Measurements from ENCODE around the gene ZNF107.

The ZNF107 gene

DNA sequence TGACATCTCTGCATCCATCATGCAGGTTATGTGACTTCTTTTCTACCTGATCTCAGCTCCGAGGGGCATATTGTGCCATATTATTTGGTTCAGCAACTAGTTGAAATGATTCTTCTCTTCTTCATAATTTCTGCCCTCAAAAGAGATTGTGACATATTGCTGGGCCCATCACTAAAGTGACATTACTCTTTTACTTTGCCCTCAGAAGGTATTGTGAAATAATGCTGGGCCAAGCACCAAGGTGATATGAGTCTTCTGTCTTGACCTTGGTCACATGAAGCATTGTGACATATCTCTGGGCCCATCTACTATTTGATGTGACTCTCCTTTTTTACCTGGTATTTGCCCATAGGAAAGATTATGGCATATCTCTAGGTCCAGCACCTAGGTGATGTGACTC is 33.9 kb upstream of the ZNF107 start:
- H3K27ac ChIP-seq (ENCODE audit: low read depth, low read length) = no peak overlapping the region
- no peak overlapping the region for H3K9ac ChIP-seq (ENCODE audit: low read length)
- no peaks in the 10 kb centered on the region for H3K4me1 ChIP-seq (ENCODE audit: control insufficient read depth, insufficient read depth, low read length)
- no peak overlapping the region for H3K4me3 ChIP-seq (ENCODE audit: low read depth, low read length)
- peaks cover 76% of the 10 kb centered on the region; the same call in 1 of the 2 replicates for H3K9me3 ChIP-seq (ENCODE audit: control insufficient read depth, insufficient read depth, low read depth, low read length)
- H3K27me3 ChIP-seq (ENCODE audit: control insufficient read depth, insufficient read depth, low read length) = no peaks in the 10 kb centered on the region
- no peaks in the 10 kb centered on the region for H3K36me3 ChIP-seq (ENCODE audit: control insufficient read depth, insufficient read depth, low read length)

DNA sequence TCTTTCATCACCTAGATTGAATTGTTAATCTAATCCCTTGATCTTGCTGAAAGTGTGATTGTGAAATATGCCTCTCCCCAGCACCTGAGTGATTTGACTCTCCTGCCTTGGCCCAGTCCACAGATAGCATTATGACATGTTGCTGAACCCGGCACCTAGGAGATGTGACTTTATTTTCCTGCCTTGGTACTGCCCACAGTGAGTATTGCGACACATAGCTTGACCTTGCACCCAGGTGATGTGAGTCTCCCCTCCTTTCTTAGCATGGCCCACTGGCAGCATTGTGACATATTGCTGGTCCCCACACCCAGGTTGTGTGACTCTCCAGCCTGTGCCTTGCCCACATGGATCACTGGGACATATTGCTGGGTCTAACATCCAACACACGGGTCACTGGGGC is 32.5 kb upstream of the ZNF107 start:
- no peak overlapping the region for H3K27ac ChIP-seq (ENCODE audit: low read depth, low read length)
- peaks cover 79% of the 10 kb centered on the region; the same call in 1 of the 2 replicates for H3K9me3 ChIP-seq (ENCODE audit: control insufficient read depth, insufficient read depth, low read depth, low read length)
- H3K36me3 ChIP-seq (ENCODE audit: control insufficient read depth, insufficient read depth, low read length) = no peaks in the 10 kb centered on the region
- no peaks in the 10 kb centered on the region for H3K27me3 ChIP-seq (ENCODE audit: control insufficient read depth, insufficient read depth, low read length)
- no peaks in the 10 kb centered on the region for H3K4me1 ChIP-seq (ENCODE audit: control insufficient read depth, insufficient read depth, low read length)
- no peak overlapping the region for H3K4me3 ChIP-seq (ENCODE audit: low read depth, low read length)
- H3K9ac ChIP-seq (ENCODE audit: low read length) = no peak overlapping the region

DNA sequence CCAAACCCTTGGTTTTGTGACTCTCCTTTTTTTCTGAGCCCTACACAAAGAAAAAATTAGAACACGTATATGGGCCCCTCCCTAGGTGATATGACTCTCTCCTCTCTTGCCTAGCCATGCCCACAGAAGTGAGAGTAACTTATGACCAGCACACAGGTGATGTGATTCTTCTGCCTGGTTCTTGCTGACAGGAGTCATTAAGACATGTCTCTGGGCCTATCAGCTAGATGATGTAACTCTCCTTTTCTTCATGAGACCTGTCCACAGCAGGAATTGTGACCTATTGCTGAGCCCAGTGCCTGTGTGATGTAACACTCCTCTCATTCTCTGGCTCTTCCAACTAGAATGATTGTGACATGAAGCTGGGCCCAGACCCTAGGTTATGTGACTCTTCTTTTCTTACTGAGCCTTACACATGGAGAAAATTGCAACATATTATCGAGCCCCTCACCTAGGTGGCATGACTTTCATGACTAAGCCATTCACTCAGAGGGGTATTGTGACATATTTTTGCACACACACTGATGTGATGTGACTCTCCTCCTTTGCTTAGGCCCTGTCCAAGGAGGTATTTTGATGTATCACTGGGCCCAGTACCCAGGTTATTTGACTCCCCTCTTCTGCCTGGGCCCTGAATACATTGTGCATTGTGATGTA is 31.4 kb upstream of the ZNF107 start:
- Histone ChIP-seq H3K4me1 (ENCODE audit: control insufficient read depth, insufficient read depth, low read length) (no peaks in the 10 kb centered on the region), H3K27me3 (ENCODE audit: control insufficient read depth, insufficient read depth, low read length) (no peaks in the 10 kb centered on the region), H3K9me3 (ENCODE audit: control insufficient read depth, insufficient read depth, low read depth, low read length) (peaks cover 85% of the 10 kb centered on the region; the same call in 1 of the 2 replicates), H3K9ac (ENCODE audit: low read length) (no peak overlapping the region), H3K27ac (ENCODE audit: low read depth, low read length) (no peak overlapping the region), H3K4me3 (ENCODE audit: low read depth, low read length) (no peak overlapping the region), H3K36me3 (ENCODE audit: control insufficient read depth, insufficient read depth, low read length) (no peaks in the 10 kb centered on the region)

DNA sequence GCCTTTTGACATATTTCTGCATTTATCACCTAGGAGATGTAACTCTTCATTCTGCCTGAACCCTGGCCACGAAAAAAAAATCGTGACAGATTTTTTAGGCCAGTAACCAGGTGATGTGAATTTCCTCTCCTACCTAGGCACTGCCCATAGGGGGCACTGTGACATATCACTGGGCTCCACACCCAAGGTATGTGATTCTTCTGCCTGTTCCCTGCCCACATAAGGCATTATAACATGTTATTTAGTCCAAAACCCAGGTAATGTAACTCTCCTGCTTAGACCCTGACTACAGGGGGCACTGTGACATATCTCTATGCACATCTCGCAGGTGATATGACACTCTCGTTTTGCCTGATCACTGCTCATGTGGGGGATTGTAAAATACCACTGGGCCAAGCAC is 29.5 kb upstream of the ZNF107 start:
- Histone ChIP-seq H3K27me3 (ENCODE audit: control insufficient read depth, insufficient read depth, low read length) (no peaks in the 10 kb centered on the region), H3K4me3 (ENCODE audit: low read depth, low read length) (no peak overlapping the region), H3K27ac (ENCODE audit: low read depth, low read length) (no peak overlapping the region), H3K9ac (ENCODE audit: low read length) (no peak overlapping the region), H3K9me3 (ENCODE audit: control insufficient read depth, insufficient read depth, low read depth, low read length) (peaks cover 90% of the 10 kb centered on the region; the same call in 1 of the 2 replicates), H3K36me3 (ENCODE audit: control insufficient read depth, insufficient read depth, low read length) (no peaks in the 10 kb centered on the region), H3K4me1 (ENCODE audit: control insufficient read depth, insufficient read depth, low read length) (no peaks in the 10 kb centered on the region)

DNA sequence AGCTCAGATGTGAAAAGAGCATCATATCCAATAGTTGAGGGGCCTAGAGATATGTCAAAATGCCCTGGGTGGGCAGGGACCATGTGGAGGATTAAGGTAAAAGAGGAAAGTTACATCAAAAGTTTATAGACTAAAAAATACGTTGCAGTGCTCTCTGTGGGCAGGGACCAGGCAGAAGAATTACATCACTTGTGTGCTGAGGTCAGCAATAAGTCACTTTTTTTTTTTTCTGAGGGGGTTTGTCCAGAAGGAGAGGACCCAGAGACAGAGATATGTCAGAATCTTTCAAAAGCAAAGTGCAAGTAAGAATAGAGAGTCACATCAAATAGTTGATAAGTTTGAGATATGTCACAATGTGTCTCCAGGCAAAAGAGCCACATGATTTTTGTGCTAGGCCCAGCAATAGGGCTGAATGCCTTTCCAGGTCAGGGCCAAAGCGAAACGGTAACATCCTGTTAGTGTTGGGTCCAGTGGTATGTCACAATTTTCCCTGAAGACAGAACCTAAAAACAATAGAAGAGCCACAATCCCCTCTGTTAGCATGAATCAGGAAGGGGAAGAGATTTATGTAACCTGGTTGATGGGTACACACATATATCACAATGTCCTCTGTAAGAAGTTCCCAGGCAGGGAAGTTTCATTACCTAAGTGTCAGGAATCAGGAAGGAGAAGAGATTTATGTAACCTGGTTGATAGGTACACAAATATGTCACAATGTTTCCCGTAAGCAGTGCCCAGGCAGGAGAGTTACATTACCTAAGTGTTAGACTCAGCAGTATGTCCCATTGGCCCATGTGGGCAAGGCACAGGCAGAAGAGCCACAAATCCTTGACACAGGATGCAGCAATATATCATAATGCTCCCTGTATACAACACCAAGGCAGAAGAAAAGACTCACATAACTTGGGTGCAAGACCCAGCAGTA is 28.1 kb upstream of the ZNF107 start:
- no peaks in the 10 kb centered on the region for H3K27me3 ChIP-seq (ENCODE audit: control insufficient read depth, insufficient read depth, low read length)
- H3K36me3 ChIP-seq (ENCODE audit: control insufficient read depth, insufficient read depth, low read length) = no peaks in the 10 kb centered on the region
- H3K9ac ChIP-seq (ENCODE audit: low read length) = no peak overlapping the region
- no peak overlapping the region for H3K27ac ChIP-seq (ENCODE audit: low read depth, low read length)
- H3K4me1 ChIP-seq (ENCODE audit: control insufficient read depth, insufficient read depth, low read length) = no peaks in the 10 kb centered on the region
- peaks cover 88% of the 10 kb centered on the region; the same call in 1 of the 2 replicates for H3K9me3 ChIP-seq (ENCODE audit: control insufficient read depth, insufficient read depth, low read depth, low read length)
- H3K4me3 ChIP-seq (ENCODE audit: low read depth, low read length) = no peak overlapping the region

DNA sequence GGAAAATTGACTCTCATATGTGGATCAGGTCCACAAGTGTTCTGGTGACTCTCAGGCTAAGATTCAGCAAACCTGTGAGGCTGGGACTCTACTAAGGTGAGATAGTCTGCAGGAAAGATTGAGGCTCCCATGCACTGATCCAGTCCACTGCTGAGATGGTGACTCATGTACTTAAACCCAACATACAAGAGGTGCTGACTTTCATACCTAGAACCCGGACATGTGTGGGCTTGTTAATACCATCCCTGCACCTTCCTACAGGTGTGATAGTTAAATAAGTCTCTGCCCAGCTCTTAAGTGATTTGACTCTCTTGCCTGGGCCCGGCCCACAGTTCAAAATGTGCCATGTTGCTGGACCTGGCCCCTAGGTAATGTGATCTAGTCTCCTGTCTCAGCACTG is 27.1 kb upstream of the ZNF107 start:
- H3K9me3 ChIP-seq (ENCODE audit: control insufficient read depth, insufficient read depth, low read depth, low read length) = peaks cover 86% of the 10 kb centered on the region; the same call in 1 of the 2 replicates
- H3K4me1 ChIP-seq (ENCODE audit: control insufficient read depth, insufficient read depth, low read length) = no peaks in the 10 kb centered on the region

DNA sequence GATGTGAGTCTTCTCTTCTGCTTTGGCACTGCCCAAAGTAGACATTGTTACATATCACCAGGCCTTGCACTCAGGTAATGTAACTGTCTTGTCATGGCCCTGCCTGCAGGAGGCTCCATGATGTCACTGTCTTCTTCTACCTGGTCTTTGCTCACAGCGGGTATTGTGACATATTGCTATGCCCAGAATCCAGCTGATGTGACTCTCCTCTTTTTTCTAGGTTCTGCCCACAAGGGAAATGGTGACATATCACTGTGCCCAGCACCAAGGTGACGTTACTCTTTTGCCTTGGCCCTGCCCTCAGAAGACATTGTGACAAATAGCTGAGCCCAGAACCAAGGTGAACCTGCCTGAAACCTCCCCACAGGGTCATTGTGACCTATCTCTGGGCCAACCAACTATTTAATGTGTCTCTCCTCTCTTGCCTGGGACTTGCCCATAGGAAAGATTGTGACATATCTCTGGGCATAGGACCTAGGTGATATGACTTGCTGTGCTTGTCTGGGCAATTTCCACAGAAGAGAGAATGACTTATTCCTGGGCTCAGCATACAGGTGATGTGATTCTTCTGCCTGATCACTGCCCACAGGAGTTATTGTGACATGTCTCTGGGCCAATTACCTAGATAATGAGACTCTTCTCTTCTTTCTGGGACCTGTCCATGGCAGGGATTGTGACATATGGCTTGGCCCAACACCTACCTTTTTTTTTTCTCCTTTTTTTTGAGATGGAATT is 26.5 kb upstream of the ZNF107 start:
- Histone ChIP-seq H3K36me3 (ENCODE audit: control insufficient read depth, insufficient read depth, low read length) (no peaks in the 10 kb centered on the region), H3K9ac (ENCODE audit: low read length) (no peak overlapping the region), H3K27me3 (ENCODE audit: control insufficient read depth, insufficient read depth, low read length) (no peaks in the 10 kb centered on the region), H3K9me3 (ENCODE audit: control insufficient read depth, insufficient read depth, low read depth, low read length) (peaks cover 85% of the 10 kb centered on the region; the same call in 1 of the 2 replicates), H3K4me1 (ENCODE audit: control insufficient read depth, insufficient read depth, low read length) (no peaks in the 10 kb centered on the region), H3K27ac (ENCODE audit: low read depth, low read length) (no peak overlapping the region), H3K4me3 (ENCODE audit: low read depth, low read length) (no peak overlapping the region)

More for the DNA sequence above, 27.1 kb upstream of the ZNF107 start:
- H3K27ac ChIP-seq (ENCODE audit: low read depth, low read length) = no peak overlapping the region
- no peaks in the 10 kb centered on the region for H3K36me3 ChIP-seq (ENCODE audit: control insufficient read depth, insufficient read depth, low read length)
- H3K4me3 ChIP-seq (ENCODE audit: low read depth, low read length) = no peak overlapping the region
- no peak overlapping the region for H3K9ac ChIP-seq (ENCODE audit: low read length)
- H3K27me3 ChIP-seq (ENCODE audit: control insufficient read depth, insufficient read depth, low read length) = no peaks in the 10 kb centered on the region

DNA sequence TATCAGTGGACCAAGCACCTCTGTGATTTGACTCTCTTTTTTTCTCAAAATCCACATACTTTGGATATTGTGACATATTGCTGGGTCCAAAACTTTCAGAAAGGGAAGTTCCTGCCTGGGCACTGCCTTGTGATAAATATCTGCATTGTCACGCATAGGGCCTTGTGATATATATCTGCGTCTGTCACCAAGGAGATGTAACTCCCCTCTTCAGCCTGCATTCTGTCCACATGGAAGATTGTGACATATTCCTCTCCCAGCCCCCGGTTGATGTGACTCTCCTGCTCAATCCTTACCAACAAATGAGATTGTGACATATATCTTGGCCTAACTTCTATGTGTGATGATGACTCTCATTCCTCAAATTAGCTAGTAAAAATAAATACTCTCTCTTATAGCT is 25.4 kb upstream of the ZNF107 start:
- Histone ChIP-seq H3K27me3 (ENCODE audit: control insufficient read depth, insufficient read depth, low read length) (no peaks in the 10 kb centered on the region), H3K4me3 (ENCODE audit: low read depth, low read length) (no peak overlapping the region), H3K36me3 (ENCODE audit: control insufficient read depth, insufficient read depth, low read length) (no peaks in the 10 kb centered on the region), H3K4me1 (ENCODE audit: control insufficient read depth, insufficient read depth, low read length) (no peaks in the 10 kb centered on the region), H3K9ac (ENCODE audit: low read length) (no peak overlapping the region), H3K27ac (ENCODE audit: low read depth, low read length) (no peak overlapping the region), H3K9me3 (ENCODE audit: control insufficient read depth, insufficient read depth, low read depth, low read length) (peaks cover 79% of the 10 kb centered on the region; the same call in 1 of the 2 replicates)

DNA sequence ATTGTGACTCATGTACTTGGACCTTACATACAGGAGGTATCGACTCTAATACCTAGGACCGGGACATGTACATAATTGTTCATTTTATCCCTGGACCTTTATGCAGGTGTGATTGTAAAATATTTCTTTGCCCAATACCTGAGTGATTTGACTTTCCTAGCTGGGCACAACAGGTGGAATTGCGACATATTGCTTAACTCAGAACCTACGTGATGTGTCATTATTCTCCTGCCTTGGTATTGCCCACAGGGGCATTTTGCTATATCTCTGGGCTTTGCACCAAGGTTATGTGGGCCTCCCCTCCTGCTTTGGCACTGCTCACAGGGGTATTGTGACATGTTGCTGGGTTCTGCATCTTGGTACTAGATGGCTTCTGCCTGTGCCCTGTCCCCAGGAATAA is 23.9 kb upstream of the ZNF107 start:
- H3K27ac ChIP-seq (ENCODE audit: low read depth, low read length) = no peak overlapping the region
- no peaks in the 10 kb centered on the region for H3K27me3 ChIP-seq (ENCODE audit: control insufficient read depth, insufficient read depth, low read length)
- no peaks in the 10 kb centered on the region for H3K4me1 ChIP-seq (ENCODE audit: control insufficient read depth, insufficient read depth, low read length)
- peaks cover 64% of the 10 kb centered on the region; the same call in 1 of the 2 replicates for H3K9me3 ChIP-seq (ENCODE audit: control insufficient read depth, insufficient read depth, low read depth, low read length)
- no peak overlapping the region for H3K4me3 ChIP-seq (ENCODE audit: low read depth, low read length)
- H3K9ac ChIP-seq (ENCODE audit: low read length) = no peak overlapping the region
- H3K36me3 ChIP-seq (ENCODE audit: control insufficient read depth, insufficient read depth, low read length) = no peaks in the 10 kb centered on the region

DNA sequence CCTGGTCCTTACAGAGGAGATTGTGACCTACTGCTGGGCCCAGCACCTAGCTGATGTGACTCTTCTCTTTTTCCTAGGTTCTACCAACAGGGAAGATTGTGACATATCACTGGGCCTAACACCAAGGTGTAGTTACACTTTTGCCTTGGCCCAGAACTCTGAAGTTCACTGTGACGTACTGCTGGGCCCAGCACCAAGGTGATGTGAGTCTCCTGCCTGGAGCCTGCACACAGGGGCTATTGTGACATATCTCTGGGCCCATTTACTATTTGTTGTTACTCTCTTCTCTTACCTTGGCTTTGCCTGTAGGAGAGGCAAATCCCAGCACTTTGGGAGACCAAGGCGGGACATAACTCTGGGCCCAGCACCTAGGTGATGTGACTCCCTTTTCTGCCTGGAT is 23.1 kb upstream of the ZNF107 start:
- Histone ChIP-seq H3K9ac (ENCODE audit: low read length) (no peak overlapping the region), H3K9me3 (ENCODE audit: control insufficient read depth, insufficient read depth, low read depth, low read length) (peaks cover 56% of the 10 kb centered on the region; the same call in 1 of the 2 replicates), H3K4me1 (ENCODE audit: control insufficient read depth, insufficient read depth, low read length) (no peaks in the 10 kb centered on the region), H3K4me3 (ENCODE audit: low read depth, low read length) (no peak overlapping the region), H3K27me3 (ENCODE audit: control insufficient read depth, insufficient read depth, low read length) (no peaks in the 10 kb centered on the region), H3K36me3 (ENCODE audit: control insufficient read depth, insufficient read depth, low read length) (no peaks in the 10 kb centered on the region), H3K27ac (ENCODE audit: low read depth, low read length) (no peak overlapping the region)
